ENCODE data around the gene TSEN15. TPM values are rescaled to one million over a fixed set of nuclear protein-coding genes. Genes with fewer than 3 reads are reported as not detected.

TSEN15 gene
- total and polyA plus RNA-seq, 2 of the 13 experiments (the other 11 are each of a cell fraction or from before 2014, with no cell fraction given): 25.6 to 35.8 TPM

DNA sequence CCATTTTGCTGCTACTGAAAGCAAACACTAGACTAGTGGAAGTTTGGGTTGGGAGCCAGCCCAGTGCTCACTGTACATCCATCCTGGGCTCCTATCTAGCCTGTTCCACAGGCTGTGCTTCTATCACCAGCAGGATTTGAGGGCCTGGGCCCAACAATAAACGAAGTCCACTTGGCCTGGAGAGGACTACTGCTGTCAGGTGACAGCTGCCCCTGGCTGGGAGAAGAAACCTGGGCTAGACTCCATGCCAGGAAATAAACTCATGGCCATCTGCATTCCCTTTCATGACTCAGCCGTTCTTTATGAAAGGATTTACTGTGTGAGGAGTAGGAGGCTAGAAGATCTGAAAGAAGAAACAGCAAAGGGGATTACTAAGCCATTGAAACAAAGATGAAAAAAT lies 49.5 kb upstream of the TSEN15 start (continued):
- TF ChIP-seq, protein P1, sequence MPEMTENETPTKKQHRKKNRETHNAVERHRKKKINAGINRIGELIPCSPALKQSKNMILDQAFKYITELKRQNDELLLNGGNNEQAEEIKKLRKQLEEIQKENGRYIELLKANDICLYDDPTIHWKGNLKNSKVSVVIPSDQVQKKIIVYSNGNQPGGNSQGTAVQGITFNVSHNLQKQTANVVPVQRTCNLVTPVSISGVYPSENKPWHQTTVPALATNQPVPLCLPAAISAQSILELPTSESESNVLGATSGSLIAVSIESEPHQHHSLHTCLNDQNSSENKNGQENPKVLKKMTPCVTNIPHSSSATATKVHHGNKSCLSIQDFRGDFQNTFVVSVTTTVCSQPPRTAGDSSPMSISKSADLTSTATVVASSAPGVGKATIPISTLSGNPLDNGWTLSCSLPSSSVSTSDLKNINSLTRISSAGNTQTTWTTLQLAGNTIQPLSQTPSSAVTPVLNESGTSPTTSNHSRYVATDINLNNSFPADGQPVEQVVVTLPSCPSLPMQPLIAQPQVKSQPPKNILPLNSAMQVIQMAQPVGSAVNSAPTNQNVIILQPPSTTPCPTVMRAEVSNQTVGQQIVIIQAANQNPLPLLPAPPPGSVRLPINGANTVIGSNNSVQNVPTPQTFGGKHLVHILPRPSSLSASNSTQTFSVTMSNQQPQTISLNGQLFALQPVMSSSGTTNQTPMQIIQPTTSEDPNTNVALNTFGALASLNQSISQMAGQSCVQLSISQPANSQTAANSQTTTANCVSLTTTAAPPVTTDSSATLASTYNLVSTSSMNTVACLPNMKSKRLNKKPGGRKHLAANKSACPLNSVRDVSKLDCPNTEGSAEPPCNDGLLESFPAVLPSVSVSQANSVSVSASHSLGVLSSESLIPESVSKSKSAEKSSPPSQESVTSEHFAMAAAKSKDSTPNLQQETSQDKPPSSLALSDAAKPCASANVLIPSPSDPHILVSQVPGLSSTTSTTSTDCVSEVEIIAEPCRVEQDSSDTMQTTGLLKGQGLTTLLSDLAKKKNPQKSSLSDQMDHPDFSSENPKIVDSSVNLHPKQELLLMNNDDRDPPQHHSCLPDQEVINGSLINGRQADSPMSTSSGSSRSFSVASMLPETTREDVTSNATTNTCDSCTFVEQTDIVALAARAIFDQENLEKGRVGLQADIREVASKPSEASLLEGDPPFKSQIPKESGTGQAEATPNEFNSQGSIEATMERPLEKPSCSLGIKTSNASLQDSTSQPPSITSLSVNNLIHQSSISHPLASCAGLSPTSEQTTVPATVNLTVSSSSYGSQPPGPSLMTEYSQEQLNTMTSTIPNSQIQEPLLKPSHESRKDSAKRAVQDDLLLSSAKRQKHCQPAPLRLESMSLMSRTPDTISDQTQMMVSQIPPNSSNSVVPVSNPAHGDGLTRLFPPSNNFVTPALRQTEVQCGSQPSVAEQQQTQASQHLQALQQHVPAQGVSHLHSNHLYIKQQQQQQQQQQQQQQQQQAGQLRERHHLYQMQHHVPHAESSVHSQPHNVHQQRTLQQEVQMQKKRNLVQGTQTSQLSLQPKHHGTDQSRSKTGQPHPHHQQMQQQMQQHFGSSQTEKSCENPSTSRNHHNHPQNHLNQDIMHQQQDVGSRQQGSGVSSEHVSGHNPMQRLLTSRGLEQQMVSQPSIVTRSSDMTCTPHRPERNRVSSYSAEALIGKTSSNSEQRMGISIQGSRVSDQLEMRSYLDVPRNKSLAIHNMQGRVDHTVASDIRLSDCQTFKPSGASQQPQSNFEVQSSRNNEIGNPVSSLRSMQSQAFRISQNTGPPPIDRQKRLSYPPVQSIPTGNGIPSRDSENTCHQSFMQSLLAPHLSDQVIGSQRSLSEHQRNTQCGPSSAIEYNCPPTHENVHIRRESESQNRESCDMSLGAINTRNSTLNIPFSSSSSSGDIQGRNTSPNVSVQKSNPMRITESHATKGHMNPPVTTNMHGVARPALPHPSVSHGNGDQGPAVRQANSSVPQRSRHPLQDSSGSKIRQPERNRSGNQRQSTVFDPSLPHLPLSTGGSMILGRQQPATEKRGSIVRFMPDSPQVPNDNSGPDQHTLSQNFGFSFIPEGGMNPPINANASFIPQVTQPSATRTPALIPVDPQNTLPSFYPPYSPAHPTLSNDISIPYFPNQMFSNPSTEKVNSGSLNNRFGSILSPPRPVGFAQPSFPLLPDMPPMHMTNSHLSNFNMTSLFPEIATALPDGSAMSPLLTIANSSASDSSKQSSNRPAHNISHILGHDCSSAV (CRISPR knock-in tag; IDR thresholded peaks at IDR 0.05; ENCODE audit: borderline replicate concordance): no peak
- TF ChIP-seq NFE2L1 (CRISPR knock-in tag; IDR thresholded peaks at IDR 0.05; ENCODE audit: borderline replicate concordance) (no peak), RXRA (CRISPR knock-in tag; IDR thresholded peaks at IDR 0.05) (peak; percentile 37; the same call in 1 of the 2 replicates), ZNF326 (CRISPR knock-in tag; IDR thresholded peaks at IDR 0.05; ENCODE audit: borderline replicate concordance) (no peak), NPAS2 (CRISPR knock-in tag; IDR thresholded peaks at IDR 0.05; ENCODE audit: borderline replicate concordance) (no peak), ZKSCAN5 (CRISPR knock-in tag; IDR thresholded peaks at IDR 0.05) (no peak), ZNF256 (CRISPR knock-in tag; conservative IDR thresholded peaks at IDR 0.05) (no peak), ZNF607 (CRISPR knock-in tag; IDR thresholded peaks at IDR 0.05; ENCODE audit: borderline replicate concordance) (no peak), MTA3 (CRISPR knock-in tag; IDR thresholded peaks at IDR 0.05) (no peak), ZNF337 (CRISPR knock-in tag; IDR thresholded peaks at IDR 0.05; ENCODE audit: borderline replicate concordance, low read depth) (no peak), XRCC5 (optimal IDR thresholded peaks at IDR 0.05; ENCODE audit: low read length) (no peak), NFKBIZ (CRISPR knock-in tag; IDR thresholded peaks at IDR 0.05) (no peak), ZFP36 (IDR thresholded peaks at IDR 0.05; ENCODE audit: borderline replicate concordance, low read depth, low read length, partially characterized antibody) (no peak), NCOA1 (CRISPR knock-in tag; IDR thresholded peaks at IDR 0.05) (no peak), MED13 (CRISPR knock-in tag; IDR thresholded peaks at IDR 0.05) (no peak), ZNF274 (CRISPR knock-in tag; IDR thresholded peaks at IDR 0.05) (no peak), ISL2 (CRISPR knock-in tag; IDR thresholded peaks at IDR 0.05) (0 out of 2 replicates have a peak, but pooled peaks have one; percentile 45), BCL6 (CRISPR knock-in tag; IDR thresholded peaks at IDR 0.05) (peak; percentile 22; the same call in 1 of the 2 replicates), ZNF761 (CRISPR knock-in tag; conservative IDR thresholded peaks at IDR 0.05) (no peak), RARG (CRISPR knock-in tag; IDR thresholded peaks at IDR 0.05; ENCODE audit: low read depth) (no peak), ZNF644 (CRISPR knock-in tag; IDR thresholded peaks at IDR 0.05; ENCODE audit: low read depth) (peak; percentile 84), YEATS4 (CRISPR knock-in tag; IDR thresholded peaks at IDR 0.05; ENCODE audit: borderline replicate concordance) (no peak; the same call in 1 of the 2 replicates), HOXD1 (CRISPR knock-in tag; IDR thresholded peaks at IDR 0.05) (no peak)
- TF ChIP-seq, protein P2, sequence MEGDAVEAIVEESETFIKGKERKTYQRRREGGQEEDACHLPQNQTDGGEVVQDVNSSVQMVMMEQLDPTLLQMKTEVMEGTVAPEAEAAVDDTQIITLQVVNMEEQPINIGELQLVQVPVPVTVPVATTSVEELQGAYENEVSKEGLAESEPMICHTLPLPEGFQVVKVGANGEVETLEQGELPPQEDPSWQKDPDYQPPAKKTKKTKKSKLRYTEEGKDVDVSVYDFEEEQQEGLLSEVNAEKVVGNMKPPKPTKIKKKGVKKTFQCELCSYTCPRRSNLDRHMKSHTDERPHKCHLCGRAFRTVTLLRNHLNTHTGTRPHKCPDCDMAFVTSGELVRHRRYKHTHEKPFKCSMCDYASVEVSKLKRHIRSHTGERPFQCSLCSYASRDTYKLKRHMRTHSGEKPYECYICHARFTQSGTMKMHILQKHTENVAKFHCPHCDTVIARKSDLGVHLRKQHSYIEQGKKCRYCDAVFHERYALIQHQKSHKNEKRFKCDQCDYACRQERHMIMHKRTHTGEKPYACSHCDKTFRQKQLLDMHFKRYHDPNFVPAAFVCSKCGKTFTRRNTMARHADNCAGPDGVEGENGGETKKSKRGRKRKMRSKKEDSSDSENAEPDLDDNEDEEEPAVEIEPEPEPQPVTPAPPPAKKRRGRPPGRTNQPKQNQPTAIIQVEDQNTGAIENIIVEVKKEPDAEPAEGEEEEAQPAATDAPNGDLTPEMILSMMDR (CRISPR knock-in tag; IDR thresholded peaks at IDR 0.05): no peak

Data from HepG2 (cell line).